GM19025 (cell line): ENCODE results near the gene NHLRC1.
"Not testable (repeated sequence)": the region's sequence is repeated elsewhere in the genome, so short reads cannot be mapped to it uniquely, and the experiment has no call there.

Experiments used
- ATAC-seq: cut with Tn5 transposase; IDR thresholded peaks from one replicate; pipeline ENCODE4 v1.9.1; 2021; ENCODE audit warnings: mild to moderate bottlenecking, low read depth, moderate library complexity; ENCODE audit not compliant: unreplicated experiment

Gene NHLRC1

GRCh38 chr6:18122128-18123093 lies at the start of gene NHLRC1:
Gene NHLRC1 (minus strand): TSS chr6:18122677. CDS start chr6:18122606, 71 bp downstream.
- ATAC-seq: peak; percentile 99

- ATAC-seq: no peak
Measured at GRCh38 chr6:18171871-18172270, 49.4 kb upstream of the NHLRC1 start.

GRCh38 chr6:18168264-18168663 lies 45.8 kb upstream of the NHLRC1 start:
- no peak for ATAC-seq

DNA sequence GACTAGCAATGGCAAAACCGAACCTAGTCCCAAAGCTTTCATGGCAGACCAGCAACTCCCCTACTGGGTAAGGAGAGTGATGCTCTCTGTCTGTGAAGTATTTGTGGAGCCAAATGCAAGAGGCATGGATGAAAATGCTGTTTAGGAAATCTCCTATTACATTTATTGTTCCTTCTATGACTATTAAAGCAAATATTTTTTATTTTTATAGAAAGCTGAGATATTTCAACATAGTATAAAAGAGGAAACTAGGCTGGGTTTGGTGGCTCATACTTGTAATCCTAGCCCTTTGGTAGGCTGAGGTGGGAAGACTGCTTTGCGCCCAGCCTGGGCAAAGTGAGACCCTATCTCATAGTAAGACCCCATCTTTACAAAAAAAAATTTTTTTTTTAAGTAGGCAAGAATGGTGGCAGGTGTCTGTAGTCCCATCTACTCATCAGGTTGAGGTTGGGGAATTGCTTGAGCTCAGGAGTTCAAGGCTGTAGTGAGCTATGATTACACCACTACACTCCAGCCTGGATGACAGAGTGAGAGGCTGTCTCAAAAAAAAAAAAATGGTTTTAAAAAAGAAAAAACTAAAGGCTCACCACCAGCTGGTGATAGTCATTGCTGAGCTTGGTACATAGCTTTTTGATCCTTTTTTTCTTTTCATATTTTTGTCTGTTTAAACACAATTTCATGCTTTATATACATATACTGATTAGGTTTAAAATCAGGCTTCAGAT lies 44.0 kb upstream of the NHLRC1 start:
- no peak for ATAC-seq

- ATAC-seq: no peak
Measured at GRCh38 chr6:18165751-18166150, 43.3 kb upstream of the NHLRC1 start.

DNA sequence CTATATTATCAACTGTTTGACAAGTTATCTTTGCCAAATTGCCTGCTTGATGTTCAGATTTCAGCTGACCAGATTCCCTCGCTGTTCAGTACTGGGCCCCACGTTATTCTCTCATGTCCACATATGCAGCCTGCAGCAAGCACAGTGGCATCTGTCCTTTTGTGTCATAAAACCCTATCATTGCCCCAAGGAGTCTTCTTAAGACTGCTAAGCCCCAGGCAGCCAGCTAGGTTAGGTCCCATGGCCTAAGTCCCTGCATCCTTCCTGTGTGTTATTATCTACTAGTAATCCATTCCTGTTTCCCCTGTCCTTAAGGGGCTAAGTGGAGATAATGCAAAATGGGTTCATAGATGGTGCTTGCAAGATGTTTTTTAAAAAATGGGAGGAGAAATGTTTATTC lies 39.9 kb upstream of the NHLRC1 start:
- no peak for ATAC-seq

GRCh38 chr6:18161431-18161830 lies 39.0 kb upstream of the NHLRC1 start:
- no peak for ATAC-seq

GRCh38 chr6:18160911-18161310 lies 38.4 kb upstream of the NHLRC1 start:
- ATAC-seq: no peak

GRCh38 chr6:18155864-18156421 lies 33.5 kb upstream of the NHLRC1 start:
- ATAC-seq: peak; percentile 22

DNA sequence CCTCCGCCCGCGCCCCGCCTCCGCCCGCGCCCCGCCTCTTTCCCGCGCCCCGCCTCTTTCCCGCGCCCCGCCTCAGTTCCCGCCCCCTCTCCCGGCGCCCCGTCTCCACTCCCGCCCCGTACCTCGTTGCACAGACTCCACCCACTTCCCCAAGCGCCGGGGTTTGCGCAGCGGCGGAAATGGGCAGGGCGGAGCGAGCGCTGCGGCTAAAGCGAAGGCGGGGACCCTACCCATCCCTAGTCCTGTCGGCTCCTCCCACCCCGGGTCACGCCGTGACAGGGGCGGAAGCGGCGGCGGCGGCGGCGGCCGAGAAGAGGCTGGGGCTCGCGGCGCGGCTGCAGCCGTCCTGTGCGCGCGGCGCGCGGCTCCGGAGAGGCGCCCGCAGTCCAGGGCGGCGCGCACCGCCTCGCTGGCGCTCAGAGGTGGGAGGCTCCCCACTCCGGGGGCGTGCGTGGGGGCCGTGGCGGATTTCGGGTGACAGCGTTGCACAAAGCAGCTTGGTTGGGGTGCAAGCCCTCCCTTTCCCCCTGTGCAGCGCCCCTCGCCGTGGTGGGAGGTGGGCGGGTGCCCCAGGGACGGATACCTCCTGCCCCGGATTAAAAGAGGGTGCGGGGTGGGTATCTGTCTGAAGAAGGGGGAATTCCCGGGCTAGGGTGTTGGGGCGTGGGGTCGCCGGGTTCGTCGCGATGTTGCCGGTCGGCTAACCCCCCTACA lies 32.8 kb upstream of the NHLRC1 start, which contains the start of gene KDM1B:
KDM1B (plus strand) TSS at position 273 of the 714 bp plus-strand sequence. CDS start 4,474 bp downstream, outside the sequence.
- peak; percentile 89 for ATAC-seq

DNA sequence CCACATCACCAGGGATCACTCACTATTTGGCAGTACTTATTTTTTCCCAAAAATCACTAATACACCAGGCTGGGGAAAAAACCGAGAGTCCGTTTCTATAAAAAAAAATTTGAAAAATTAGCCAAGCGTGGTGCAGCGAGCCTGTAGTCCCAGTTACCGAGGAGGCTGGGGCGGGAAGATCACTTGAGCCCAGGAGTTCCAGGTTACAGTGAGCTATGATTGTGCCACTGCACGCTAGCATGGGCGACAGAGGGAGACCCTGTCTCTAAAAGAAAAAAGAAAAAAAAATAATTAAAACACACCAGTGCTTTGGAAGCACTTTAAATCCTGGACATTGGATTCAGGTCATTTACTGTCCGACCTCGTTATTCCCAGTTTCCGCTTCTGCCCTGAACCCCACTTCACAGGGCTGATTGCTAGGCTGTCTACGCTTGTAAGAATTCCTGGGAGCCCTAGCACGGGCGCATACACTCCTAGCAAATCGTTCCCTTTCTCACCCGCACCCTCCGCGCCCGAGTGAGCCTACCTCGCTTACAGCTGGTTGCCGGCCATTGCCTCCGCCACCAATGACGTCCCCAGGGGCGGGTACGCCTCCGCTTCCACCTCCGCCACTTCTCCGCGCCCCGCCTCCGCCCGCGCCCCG lies 32.2 kb upstream of the NHLRC1 start, which contains the start of gene TPMT:
TPMT (minus strand) TSS at position 571 of the 643 bp plus-strand sequence. CDS start 5,950 bp downstream, outside the sequence.
- ATAC-seq: peak; percentile 37

GRCh38 chr6:18153311-18153703 lies 30.8 kb upstream of the NHLRC1 start:
- ATAC-seq: no peak

- no peak for ATAC-seq
Measured at GRCh38 chr6:18151801-18152200, 29.3 kb upstream of the NHLRC1 start.

DNA sequence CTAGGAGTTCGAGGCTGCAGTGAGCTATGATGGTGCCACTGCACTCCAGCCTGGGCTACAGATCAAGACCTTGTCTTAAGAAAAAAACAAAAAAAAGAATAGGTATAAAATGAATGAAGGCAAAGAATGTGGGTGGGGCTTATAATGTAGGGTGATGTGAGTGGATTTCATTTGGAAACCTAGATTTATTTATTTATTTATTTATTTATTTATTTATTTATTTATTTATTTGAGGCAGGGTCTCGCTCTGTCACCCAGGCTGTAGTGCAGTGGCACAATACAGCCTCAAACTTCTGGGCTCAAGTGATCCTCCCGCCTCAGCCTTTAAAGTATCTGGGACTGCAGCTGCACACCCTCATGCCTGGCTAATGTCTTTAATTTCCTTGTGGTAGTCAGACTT lies 28.9 kb upstream of the NHLRC1 start:
- not testable (repeated sequence) for ATAC-seq

GRCh38 chr6:18148304-18149025 lies 26.0 kb upstream of the NHLRC1 start:
- no peak for ATAC-seq

- no peak for ATAC-seq
Measured at GRCh38 chr6:18147616-18148015, 25.1 kb upstream of the NHLRC1 start.

DNA sequence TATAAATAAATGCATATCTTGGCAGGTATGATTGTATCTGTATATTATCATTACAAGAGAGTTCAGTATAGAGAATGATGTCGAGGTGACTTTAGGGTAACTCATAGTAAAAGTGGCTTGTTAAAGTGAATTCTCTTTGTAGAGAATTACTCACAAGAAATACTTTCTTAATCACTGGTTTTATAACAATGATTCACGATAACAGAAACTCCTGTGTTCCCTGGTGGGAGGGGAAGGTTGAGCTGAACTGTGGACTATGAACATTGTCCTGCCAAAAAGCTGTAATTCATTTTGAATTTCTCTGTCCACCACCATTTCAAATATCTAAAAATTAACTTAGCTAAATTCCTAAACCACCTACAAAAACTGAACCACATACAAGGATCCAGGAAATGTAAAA lies 24.7 kb upstream of the NHLRC1 start:
- no peak for ATAC-seq

GRCh38 chr6:18142591-18142861 lies 20.0 kb upstream of the NHLRC1 start:
- no peak for ATAC-seq

- ATAC-seq: no peak
Measured at GRCh38 chr6:18141805-18142590, 19.5 kb upstream of the NHLRC1 start.
